NCI-H2227 (cell line): Measurements from ENCODE around the gene TOB1.
"Not testable (repeated sequence)": the region's sequence is repeated elsewhere in the genome, so short reads cannot be mapped to it uniquely, and the experiment has no call there.

Experiments
- DNase-seq: peaks from one replicate; lab custom pipeline; 2025; ENCODE audit not compliant: unreplicated experiment; lab: John Stamatoyannopoulos, UW

TOB1 gene

GRCh38 chr17:50899005-50899460 is 32.9 kb upstream of the TOB1 start:
- no peak for DNase-seq

GRCh38 chr17:50898369-50899004 is 32.3 kb upstream of the TOB1 start:
- DNase-seq: no peak

GRCh38 chr17:50894513-50894912 is 28.4 kb upstream of the TOB1 start:
- not testable (repeated sequence) for DNase-seq

DNA sequence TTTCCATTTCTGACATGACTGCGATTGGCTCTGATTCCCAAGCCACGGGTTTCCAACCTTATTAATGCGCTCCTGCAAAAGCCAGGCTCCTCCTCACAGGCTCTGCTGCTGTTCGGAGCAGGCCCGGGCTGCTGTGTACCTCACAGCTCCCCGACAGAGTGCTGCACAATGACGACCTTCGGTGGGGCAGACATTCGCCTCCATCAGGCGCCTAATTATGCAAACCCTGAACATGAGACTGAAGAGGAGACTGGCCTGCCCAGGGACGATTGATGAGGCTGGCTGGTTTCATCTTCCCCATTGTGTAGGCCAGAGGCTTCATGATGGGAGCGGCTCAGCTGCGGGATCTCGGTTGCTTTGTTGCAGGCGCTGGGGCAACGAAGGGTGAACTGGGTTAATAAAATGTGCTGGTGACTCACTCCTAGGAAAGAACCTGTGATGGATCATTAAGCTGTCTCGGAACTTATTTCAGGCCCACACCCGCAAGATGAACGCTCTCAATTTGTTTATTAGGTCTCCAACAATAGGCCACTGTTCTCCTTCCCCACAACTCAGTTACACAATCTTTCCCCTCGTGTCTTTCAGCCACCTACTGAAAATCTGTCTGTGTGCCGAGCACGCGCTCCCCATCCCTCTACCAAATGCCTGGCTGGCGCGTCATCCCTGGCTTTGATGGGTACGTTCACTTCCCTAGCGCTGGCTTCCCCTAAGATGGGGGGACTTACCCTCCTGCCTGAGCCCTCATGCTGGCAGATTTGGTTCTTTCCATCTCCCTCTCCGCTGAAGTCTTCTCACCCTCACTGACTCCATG is 27.2 kb upstream of the TOB1 start:
- no peak for DNase-seq

DNA sequence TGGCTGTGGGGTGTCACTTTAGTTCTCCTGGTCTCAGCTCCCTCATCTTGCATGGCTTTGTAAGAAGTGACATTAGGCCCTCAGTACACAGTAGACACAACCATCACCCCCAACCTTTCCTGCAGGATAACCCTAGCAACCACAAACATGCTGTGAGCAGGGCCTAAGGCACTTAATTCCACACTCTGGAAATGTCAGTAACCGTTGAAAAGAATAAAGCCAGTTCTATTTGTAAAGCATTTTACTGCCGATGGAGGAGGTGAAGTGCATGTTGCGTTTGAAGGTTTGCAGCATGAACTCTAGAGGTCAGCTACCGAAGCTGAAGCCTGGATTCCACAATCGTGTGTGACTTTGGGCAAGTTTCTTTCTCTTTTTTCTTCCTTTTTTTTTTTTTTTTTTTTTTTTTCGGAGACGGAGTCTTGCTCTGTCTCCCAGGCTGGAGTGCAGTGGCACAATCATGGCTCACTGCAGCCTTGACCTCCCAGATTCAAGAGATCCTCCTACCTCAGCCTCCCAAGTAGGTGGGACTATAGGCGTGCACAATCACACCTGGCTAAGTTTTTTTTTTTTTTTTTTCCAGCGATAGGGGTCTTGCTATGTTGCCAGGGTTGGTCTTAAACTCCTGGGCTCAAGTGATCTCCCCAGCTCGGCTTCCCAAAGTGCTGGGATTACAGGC is 26.1 kb upstream of the TOB1 start:
- DNase-seq: no peak

- no peak for DNase-seq
Measured at GRCh38 chr17:50891577-50891989, 25.4 kb upstream of the TOB1 start.

- no peak for DNase-seq
Measured at GRCh38 chr17:50890675-50891516, 24.7 kb upstream of the TOB1 start.

DNA sequence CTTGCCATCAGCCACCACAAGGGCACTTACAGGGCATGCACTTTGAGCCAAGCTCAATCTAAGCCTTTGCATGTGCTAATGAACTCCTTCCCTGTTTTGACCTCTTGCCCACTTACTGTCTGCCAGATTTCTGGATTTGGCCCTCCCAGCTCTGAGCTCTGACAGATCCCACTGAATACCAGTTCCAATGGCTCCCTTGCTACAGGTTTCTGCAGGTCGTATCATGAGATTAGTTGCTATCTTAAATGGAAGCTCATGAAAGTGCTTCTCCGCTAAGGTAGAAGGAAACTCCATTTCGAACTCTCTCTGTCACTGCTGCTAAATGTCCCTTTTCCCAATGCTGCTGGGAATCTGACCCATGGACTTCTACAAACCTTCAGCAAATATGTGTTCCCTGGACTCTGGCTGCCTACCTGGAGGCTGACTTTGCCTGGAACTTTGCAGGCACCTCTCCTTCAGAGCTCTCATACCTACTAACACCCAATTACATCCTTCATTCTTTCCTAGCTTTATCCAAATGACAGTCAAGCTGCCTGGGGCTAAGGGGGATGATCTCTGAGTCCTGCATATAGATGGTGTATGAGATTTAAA is 23.5 kb upstream of the TOB1 start:
- DNase-seq: no peak

DNA sequence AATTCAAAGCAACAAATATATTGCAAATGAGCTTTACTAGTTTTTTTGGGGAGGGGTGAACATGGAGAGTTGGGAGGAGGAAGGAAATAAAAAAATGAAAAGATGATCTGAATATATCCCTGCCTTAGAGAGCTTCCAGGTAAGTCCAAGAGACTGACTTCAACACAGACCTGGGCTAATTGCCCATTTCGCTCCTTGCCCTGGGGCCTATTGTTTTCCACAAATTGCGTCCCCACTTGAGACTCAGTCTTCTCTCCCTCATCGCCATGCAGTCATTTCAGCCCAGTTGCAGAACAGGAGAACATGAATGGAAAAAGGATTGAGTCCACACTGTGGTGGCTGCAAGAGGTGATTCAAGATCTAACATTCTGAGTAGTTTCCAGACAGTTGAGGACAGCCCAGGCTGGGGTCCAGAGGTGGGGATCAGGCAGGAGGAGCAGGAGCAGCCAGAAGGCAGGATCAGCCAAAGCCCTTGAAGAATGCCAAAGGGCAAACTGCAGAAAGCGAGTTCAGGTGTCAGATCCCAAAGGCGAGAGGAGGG is 21.6 kb upstream of the TOB1 start:
- no peak for DNase-seq

GRCh38 chr17:50884439-50885311 is 18.5 kb upstream of the TOB1 start:
- DNase-seq: no peak

DNA sequence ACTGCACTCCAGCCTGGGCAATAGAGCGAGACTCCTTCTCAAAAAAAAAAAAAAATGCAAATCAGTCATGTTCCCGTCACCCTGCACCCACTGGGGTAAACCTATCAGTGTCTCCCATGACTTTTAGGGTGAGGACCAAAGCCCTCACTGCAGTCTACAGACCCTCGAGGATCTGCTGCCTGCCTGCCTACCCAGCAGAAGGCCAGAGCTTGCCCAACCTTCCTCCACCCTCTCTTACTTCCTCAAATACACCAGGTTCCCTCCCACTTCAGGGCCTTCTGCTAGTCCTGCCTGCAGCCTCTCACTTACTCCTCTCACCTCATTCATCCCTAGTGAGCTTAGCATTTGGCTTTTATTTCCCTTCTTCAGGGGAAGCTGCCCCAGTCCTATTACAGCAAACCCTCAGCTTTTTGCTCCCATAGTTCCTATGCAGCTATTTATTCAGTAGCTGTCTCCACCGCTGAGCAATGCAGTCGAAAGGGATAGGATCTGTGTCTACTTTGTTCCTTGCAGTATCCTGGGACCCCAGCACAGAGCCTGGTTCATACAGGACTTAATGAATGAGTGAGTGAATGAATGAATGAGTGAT is 17.8 kb upstream of the TOB1 start:
- no peak for DNase-seq

DNA sequence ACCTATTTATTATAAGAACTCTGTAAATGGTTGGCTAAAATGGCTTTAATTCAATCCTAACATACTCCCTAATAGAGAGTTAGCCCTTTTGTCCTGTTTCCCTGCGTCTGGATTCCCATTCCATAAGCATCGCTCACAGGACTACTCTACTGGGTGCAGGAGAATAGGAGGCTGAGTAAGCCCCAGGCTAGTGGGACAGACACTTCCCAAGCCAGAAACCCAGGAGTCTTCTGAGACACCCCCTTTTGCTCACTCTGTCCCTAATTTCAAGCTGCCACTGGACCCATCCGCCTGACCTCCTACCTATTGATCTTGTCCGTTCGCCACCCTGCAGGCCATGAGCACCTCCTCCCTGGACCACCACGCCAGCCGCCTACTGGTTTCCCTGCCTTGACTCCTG is 16.7 kb upstream of the TOB1 start:
- no peak for DNase-seq

- DNase-seq: no peak
Measured at GRCh38 chr17:50881182-50881581, 15.0 kb upstream of the TOB1 start.

GRCh38 chr17:50879086-50879485 is 12.9 kb upstream of the TOB1 start:
- DNase-seq: no peak

GRCh38 chr17:50877838-50878237 is 11.7 kb upstream of the TOB1 start:
- no peak for DNase-seq

DNA sequence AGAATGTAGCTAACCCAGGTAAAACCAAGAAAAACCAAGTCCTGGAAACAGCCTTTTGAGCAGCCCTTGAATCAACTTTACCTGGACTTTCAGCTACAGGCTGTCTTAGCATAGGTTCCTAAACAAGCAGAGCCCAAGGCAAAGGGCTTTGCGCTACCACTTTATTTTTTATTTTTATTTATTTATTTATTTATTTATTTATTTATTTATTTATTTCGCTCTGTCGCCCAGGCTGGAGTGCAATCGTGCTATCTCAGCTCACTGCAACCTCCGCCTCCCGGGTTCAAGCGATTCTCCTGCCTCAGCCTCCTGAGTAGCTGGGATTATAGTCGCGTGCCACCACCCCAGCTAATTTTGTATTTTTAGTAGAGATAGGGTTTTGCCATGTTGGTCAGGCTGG is 10.9 kb upstream of the TOB1 start:
- not testable (repeated sequence) for DNase-seq

- DNase-seq: no peak
Measured at GRCh38 chr17:50875074-50875473, 8.9 kb upstream of the TOB1 start.

DNA sequence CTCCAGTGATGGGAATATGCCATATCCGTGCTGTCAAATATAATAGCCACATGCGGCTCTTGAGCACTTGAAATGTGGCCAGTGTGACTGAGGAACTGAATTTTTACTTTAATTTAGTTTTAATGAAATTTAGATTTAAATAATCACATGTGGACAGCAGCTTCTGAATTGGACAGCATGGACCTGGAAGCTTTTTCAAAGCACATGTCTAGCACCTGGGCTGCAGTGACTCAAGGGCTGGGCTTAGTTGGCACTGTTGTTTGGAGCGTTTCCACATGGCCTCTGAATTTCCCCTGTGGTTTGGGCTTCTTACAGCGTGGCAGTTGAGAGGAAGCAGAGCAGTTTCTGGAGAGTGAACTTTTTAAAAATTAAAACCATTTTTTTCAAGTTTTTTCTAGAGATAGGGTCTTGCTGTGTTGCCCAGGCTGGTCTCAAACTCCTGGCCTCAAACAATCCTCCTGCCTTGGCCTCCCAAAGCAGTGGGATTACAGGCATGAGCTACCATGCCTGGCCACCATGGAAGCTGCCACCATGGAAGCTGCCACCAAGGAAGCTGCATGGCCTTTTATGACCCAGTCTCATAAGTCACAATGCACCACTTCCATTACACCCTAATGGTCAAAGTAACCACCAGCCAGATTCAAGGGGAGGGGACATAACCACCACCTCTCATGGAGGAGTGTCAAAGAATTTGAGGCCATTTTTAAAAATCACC is 6.7 kb upstream of the TOB1 start:
- DNase-seq: no peak
